Astrocyte of the hippocampus (primary cell): ENCODE measurements around the gene OR4D10.
"Not testable (repeated sequence)": the region's sequence is repeated elsewhere in the genome, so short reads cannot be mapped to it uniquely, and the experiment has no call there.

ENCODE experiments used
- DNase-seq: peaks from one replicate; pipeline ENCODE4 v3.0.0; 2011; ENCODE audit warnings: low read depth, low spot score

The OR4D10 gene

GRCh38 chr11:59473015-59473414, at the start of gene OR4D10:
Gene OR4D10, plus strand, starts transcription at chr11:59473315. Its CDS starts 4,115 bp downstream, at chr11:59477430.
- DNase-seq, result no peak

- DNase-seq, result no peak
Measured at GRCh38 chr11:59423835-59424234, 49.3 kb upstream of the OR4D10 start.

GRCh38 chr11:59425131-59425530, 48.0 kb upstream of the OR4D10 start:
- no peak for DNase-seq

GRCh38 chr11:59426361-59427067, 46.6 kb upstream of the OR4D10 start, which contains the start of gene OR5A2:
Gene OR5A2, minus strand, starts transcription at chr11:59426413. Its CDS starts 3,460 bp downstream, at chr11:59422953.
- peak; percentile 20 for DNase-seq

GRCh38 chr11:59427068-59427382, 46.1 kb upstream of the OR4D10 start:
- no peak for DNase-seq

- DNase-seq, result peak; percentile 57
Measured at GRCh38 chr11:59429924-59430516, 43.1 kb upstream of the OR4D10 start.

GRCh38 chr11:59436169-59436568, 36.9 kb upstream of the OR4D10 start, which contains the start of gene OR5A1:
Gene OR5A1, plus strand, starts transcription at chr11:59436469. Its CDS starts 6,700 bp downstream, at chr11:59443169.
- no peak for DNase-seq

- DNase-seq, result no peak
Measured at GRCh38 chr11:59437770-59438169, 35.3 kb upstream of the OR4D10 start.

GRCh38 chr11:59445624-59446023, 27.5 kb upstream of the OR4D10 start:
- DNase-seq, result not testable (repeated sequence)

- DNase-seq, result no peak
Measured at GRCh38 chr11:59448484-59448883, 24.6 kb upstream of the OR4D10 start.

- DNase-seq, result no peak
Measured at GRCh38 chr11:59456661-59457060, 16.5 kb upstream of the OR4D10 start, which contains the start of gene OR4D6. Gene OR4D6, plus strand, starts transcription at chr11:59456961. Its CDS starts 0 bp downstream, at chr11:59456961.

- no peak for DNase-seq
Measured at GRCh38 chr11:59459916-59460315, 13.2 kb upstream of the OR4D10 start.

- DNase-seq, result no peak
Measured at GRCh38 chr11:59463190-59463641, 9.9 kb upstream of the OR4D10 start.

- DNase-seq, result no peak
Measured at GRCh38 chr11:59475176-59475575, 2.1 kb downstream of the OR4D10 start.

- DNase-seq, result no peak
Measured at GRCh38 chr11:59479906-59480305, 6.8 kb downstream of the OR4D10 start.

GRCh38 chr11:59480359-59480758, 7.2 kb downstream of the OR4D10 start:
- no peak for DNase-seq

GRCh38 chr11:59501931-59502330, 28.8 kb downstream of the OR4D10 start:
- no peak for DNase-seq

GRCh38 chr11:59503276-59503675, 30.2 kb downstream of the OR4D10 start, which contains the start of gene OR4D11:
Gene OR4D11, plus strand, starts transcription at chr11:59503576. Its CDS starts 0 bp downstream, at chr11:59503576.
- no peak for DNase-seq

GRCh38 chr11:59510941-59511589, 38.0 kb downstream of the OR4D10 start, which contains the start of gene OR4D9:
Gene OR4D9, plus strand, starts transcription at chr11:59511539. Its CDS starts 3,374 bp downstream, at chr11:59514913.
- no peak for DNase-seq

GRCh38 chr11:59511675-59512074, 38.6 kb downstream of the OR4D10 start:
- DNase-seq, result no peak

GRCh38 chr11:59520139-59520538, 47.0 kb downstream of the OR4D10 start:
- DNase-seq, result not testable (repeated sequence)

- DNase-seq, result no peak
Measured at GRCh38 chr11:59520741-59521140, 47.6 kb downstream of the OR4D10 start.
